Lung (tissue), 12 donors: ENCODE measurements around the gene KIAA1217. TPM values are rescaled to one million over a fixed set of nuclear protein-coding genes. Genes with fewer than 3 reads are reported as not detected.

Source experiments
- ATAC-seq: fragments of 200-7000 bp; cut with Tn5 transposase; one replicate; pipeline ENCODE4 v1.9.1; 2020; ENCODE audit warnings: moderate number of reproducible peaks; ENCODE audit not compliant: insufficient read depth, low FRiP score
- DNase-seq, 3 donors: peaks; one replicate each; pipeline ENCODE4 v3.0.0-alpha.2; 2013 to 2017
- H3K27ac ChIP-seq, 2 donors: one replicate each; pipeline ENCODE4 v1.5.1; 2013; ENCODE audit warnings: mild to moderate bottlenecking in 2 of 2, moderate library complexity in 2 of 2, control low read depth in 1 of 2, inconsistent platforms in 1 of 2, low read depth in 1 of 2, low read length in 1 of 2
- H3K27me3 ChIP-seq, 3 donors: one replicate each; pipeline ENCODE4 v1.5.1; 2013; ENCODE audit warnings: low read length in 2 of 3; ENCODE audit not compliant: control insufficient read depth in 3 of 3, insufficient read depth in 3 of 3
- H3K36me3 ChIP-seq, 4 donors: one replicate each; pipeline ENCODE4 v1.5.1; 2013; ENCODE audit warnings: low read length in 4 of 4, mild to moderate bottlenecking in 1 of 4, moderate library complexity in 1 of 4; ENCODE audit not compliant: control insufficient read depth in 4 of 4, insufficient read depth in 4 of 4
- H3K4me1 ChIP-seq, 5 donors: one replicate each; pipeline ENCODE4 v1.5.1; 2013; ENCODE audit warnings: low read length in 5 of 5, mild to moderate bottlenecking in 2 of 5, moderate library complexity in 1 of 5; ENCODE audit not compliant: control insufficient read depth in 5 of 5, insufficient read depth in 5 of 5
- H3K4me3 ChIP-seq: one replicate; pipeline ENCODE4 v1.5.1; 2013; ENCODE audit warnings: mild to moderate bottlenecking, control low read depth, moderate library complexity
- H3K9ac ChIP-seq, 2 donors: one replicate each; pipeline ENCODE4 v1.5.1; 2013; ENCODE audit warnings: low read length in 2 of 2, control low read depth in 1 of 2; ENCODE audit not compliant: insufficient read depth in 1 of 2
- H3K9me3 ChIP-seq, 4 donors: one replicate each; pipeline ENCODE4 v1.5.1; 2013; ENCODE audit warnings: low read length in 3 of 4, mild to moderate bottlenecking in 1 of 4, moderate library complexity in 1 of 4; ENCODE audit not compliant: control insufficient read depth in 4 of 4, insufficient read depth in 3 of 4
- CTCF ChIP-seq: IDR thresholded peaks from 2 replicates; pipeline ENCODE4 v1.5.1; 2012; ENCODE audit warnings: mild to moderate bottlenecking; ENCODE audit errors: control extremely low read depth, extremely low read depth
- WGBS, 2 donors: extraction: QIAGEN DNeasy Blood & Tissue Kit; methylation state at CpG; one replicate each; pipeline ENCODE4 v1.1.7; 2013; 5-methylcytosine and 5-hydroxymethylcytosine counted together
- polyA plus RNA-seq, 2 donors: library from polyadenylated mRNA; stranded (reverse); fragments of 200-250 nt; gene quantifications; one replicate each; pipeline ENCODE4 v1.2.1, GENCODE V29; 2013
- total RNA-seq, 2 donors: library from RNA; depleted of rRNA in 1 of 2; stranded (reverse); fragments of >200 nt in 1 of 2; gene quantifications; one replicate each; pipeline ENCODE4 v1.2.1, GENCODE V29; 2014 to 2021
- donor health status: control.
- donor health status: control.
- donor health status: Bipolar disorder and iron deficiency.
- donor health status: healthy.
- donor health status: DM: yes; HTN: yes; CAD: no.

Gene KIAA1217
- total and polyA plus RNA-seq, 4 donors: 5.5 to 58.6 (median 24.1) TPM

GRCh38 chr10:24277277-24277676, 68.3 kb downstream of the KIAA1217 start:
- TF ChIP-seq CTCF: no peak
- DNase-seq (no peak), ATAC-seq (no peak)
- H3K9ac ChIP-seq: no peak overlapping the region
- peak overlapping the region; percentile 34 to 39 for H3K27ac ChIP-seq
- peaks cover 0 to 7% (median 2%) of the 10 kb centered on the region in 5 donors for H3K4me1 ChIP-seq
- WGBS, 2 donors: 85 to 97% methylated on average over 3 of the region's 3 CpGs
- H3K4me3 ChIP-seq: no peak overlapping the region
- peaks cover 0 to under 1% (median 0%) of the 10 kb centered on the region in 4 donors for H3K36me3 ChIP-seq
- H3K27me3 ChIP-seq: no peaks in the 10 kb centered on the region
- peaks cover 0 to 2% (median 0%) of the 10 kb centered on the region in 4 donors for H3K9me3 ChIP-seq

GRCh38 chr10:24277771-24278170, 68.8 kb downstream of the KIAA1217 start:
- no peak for ATAC-seq
- H3K36me3 ChIP-seq: peaks cover 0 to 3% (median 0%) of the 10 kb centered on the region in 4 donors
- H3K9me3 ChIP-seq: peaks cover 0 to 2% (median 0%) of the 10 kb centered on the region in 4 donors

GRCh38 chr10:24278176-24278889, 69.4 kb downstream of the KIAA1217 start:
- Histone ChIP-seq H3K27ac (peak overlapping the region; percentile 29 to 84), H3K27me3 (no peaks in the 10 kb centered on the region), H3K9me3 (peaks cover 0 to 2% (median under 1%) of the 10 kb centered on the region in 4 donors), H3K9ac (no peak overlapping the region), H3K4me1 (peaks cover 0 to 7% (median 2%) of the 10 kb centered on the region in 5 donors), H3K4me3 (no peak overlapping the region), H3K36me3 (peaks cover 0 to 6% (median 3%) of the 10 kb centered on the region in 4 donors)
- DNase-seq (no peak), ATAC-seq (no peak)
- TF ChIP-seq CTCF: no peak
- 59 to 64% methylated on average over 5 of the region's 5 CpGs for WGBS, 2 donors

More at GRCh38 chr10:24277771-24278170, 68.8 kb downstream of the KIAA1217 start:
- no peak overlapping the region for H3K9ac ChIP-seq
- H3K27me3 ChIP-seq: no peaks in the 10 kb centered on the region
- no peak for DNase-seq
- WGBS, 2 donors: 81% methylated on average over 9 of the region's 9 CpGs
- H3K4me1 ChIP-seq: peaks cover 0 to 7% (median 2%) of the 10 kb centered on the region in 5 donors
- TF ChIP-seq CTCF: no peak
- H3K27ac ChIP-seq: peak overlapping the region; percentile 29 to 84
- no peak overlapping the region for H3K4me3 ChIP-seq
